Measurements from ENCODE around the gene IKZF4. TPM values are rescaled to one million over a fixed set of nuclear protein-coding genes. Genes with fewer than 3 reads are reported as not detected.
A peak's percentile ranks its signal among the peaks of the same experiment; 100 is the strongest.

Gene IKZF4
- total RNA-seq (ENCODE audit: low replicate concordance), result 0.65 and 3.4 TPM in 2 replicates

DNA sequence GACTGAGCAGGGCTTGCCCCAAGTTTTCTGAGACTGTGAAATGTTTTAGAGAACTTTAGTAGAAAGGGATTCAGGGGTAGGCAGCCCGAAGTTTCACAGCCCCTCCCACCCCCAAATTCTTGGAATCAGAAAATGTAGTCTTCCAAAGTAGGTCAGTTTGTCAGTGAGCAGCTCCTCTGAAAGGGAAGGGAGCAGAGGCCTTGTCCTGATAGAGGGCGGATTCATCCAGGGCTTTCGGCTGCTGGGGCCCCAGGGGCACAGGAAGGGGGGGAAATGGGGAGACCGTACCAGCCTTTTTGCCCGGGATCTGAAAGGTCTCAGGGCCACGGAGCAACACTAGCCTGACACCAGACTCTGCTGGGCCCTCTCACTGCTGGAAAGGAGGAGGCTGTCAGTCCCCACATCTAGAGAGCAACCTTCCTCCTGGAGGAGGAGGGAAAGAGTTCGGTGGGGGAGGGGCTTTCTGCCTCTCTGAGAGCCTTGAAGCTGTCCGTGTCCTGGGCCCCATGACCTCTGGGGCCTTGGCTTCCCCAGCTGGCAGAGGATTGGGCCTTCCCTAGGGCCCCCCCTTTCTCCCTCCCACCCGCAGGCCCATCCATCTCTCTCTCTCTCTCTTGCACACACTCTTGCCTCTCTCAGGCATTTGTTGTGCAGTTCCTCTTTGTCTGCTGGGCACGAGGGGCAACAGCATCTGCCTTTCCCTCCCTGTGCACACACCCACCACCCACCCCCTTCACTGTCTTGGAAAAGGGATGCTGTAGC, at the start of gene IKZF4:
Gene IKZF4 (plus strand): TSS at position 621 of the 762 bp plus-strand sequence. CDS start 451 bp downstream, outside the sequence.
- peak; percentile 51 for DNase-seq (ENCODE audit: low read depth)
- peak within 1 kb of the TSS; percentile 53 for H3K4me3 ChIP-seq (ENCODE audit: low read depth, low read length)
- TF ChIP-seq, protein P1, sequence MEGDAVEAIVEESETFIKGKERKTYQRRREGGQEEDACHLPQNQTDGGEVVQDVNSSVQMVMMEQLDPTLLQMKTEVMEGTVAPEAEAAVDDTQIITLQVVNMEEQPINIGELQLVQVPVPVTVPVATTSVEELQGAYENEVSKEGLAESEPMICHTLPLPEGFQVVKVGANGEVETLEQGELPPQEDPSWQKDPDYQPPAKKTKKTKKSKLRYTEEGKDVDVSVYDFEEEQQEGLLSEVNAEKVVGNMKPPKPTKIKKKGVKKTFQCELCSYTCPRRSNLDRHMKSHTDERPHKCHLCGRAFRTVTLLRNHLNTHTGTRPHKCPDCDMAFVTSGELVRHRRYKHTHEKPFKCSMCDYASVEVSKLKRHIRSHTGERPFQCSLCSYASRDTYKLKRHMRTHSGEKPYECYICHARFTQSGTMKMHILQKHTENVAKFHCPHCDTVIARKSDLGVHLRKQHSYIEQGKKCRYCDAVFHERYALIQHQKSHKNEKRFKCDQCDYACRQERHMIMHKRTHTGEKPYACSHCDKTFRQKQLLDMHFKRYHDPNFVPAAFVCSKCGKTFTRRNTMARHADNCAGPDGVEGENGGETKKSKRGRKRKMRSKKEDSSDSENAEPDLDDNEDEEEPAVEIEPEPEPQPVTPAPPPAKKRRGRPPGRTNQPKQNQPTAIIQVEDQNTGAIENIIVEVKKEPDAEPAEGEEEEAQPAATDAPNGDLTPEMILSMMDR (IDR thresholded peaks at IDR 0.05; ENCODE audit: insufficient read depth, low read length), result no peak

DNA sequence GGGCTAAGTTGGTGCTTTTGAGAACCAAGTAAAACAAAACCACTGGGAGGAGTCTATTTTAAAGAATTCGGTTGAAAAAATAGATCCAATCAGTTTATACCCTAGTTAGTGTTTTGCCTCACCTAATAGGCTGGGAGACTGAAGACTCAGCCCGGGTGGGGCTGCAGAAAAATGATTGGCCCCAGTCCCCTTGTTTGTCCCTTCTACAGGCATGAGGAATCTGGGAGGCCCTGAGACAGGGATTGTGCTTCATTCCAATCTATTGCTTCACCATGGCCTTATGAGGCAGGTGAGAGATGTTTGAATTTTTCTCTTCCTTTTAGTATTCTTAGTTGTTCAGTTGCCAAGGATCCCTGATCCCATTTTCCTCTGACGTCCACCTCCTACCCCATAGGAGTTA, 48.8 kb upstream of the IKZF4 start:
- TF ChIP-seq, protein P1 (IDR thresholded peaks at IDR 0.05; ENCODE audit: insufficient read depth, low read length), result no peak
- peak overlapping the region; percentile 89 for H3K4me3 ChIP-seq (ENCODE audit: low read depth, low read length)
- DNase-seq (ENCODE audit: low read depth), result peak; percentile 79

DNA sequence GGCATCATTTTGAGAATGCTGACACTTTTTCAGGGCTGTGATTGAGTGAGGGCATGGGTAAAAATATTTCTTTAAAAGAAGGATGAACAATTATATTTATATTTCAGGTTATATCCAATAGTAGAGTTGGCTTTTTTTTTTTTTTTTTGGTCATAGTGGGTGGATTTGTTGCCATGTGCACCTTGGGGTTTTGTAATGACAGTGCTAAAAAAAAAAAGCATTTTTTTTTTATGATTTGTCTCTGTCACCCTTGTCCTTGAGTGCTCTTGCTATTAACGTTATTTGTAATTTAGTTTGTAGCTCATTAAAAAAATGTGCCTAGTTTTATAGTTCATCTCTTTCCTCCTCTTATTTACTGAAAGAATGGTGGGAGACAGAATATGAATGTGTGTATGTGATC, 48.4 kb upstream of the IKZF4 start:
- DNase-seq (ENCODE audit: low read depth), result no peak
- H3K4me3 ChIP-seq (ENCODE audit: low read depth, low read length), result peak overlapping the region; percentile 89
- TF ChIP-seq, protein P1 (IDR thresholded peaks at IDR 0.05; ENCODE audit: insufficient read depth, low read length), result no peak

DNA sequence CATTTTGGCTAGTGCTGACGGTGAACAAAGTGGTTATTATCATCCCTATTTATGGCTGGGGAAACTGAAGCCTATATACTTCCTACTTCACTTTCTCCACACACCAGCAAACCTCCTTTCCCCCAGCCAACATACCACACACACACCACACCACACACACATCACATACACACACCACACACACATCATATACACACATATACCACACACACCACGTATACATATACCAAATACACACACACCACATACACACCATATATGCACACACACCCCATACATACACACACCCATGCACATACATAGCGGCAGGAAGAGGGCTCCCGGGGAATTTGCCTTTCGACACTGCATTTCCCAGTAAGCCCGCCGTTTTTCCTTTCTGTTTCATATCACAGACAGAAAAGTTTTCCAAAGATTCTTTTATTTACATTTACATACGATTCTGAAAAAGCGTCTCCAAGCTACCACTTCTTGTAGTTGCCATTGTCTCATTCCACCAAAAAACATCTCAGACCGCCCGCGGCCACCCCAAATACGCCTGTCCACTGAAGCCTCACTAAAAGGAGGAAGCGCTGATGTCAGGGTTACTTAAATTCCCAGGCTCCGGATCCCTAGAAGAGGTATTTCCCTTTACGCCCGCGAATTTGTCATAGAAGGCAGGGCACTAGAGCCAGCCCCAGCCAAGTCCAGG, 47.8 kb upstream of the IKZF4 start:
- TF ChIP-seq, protein P1 (IDR thresholded peaks at IDR 0.05; ENCODE audit: insufficient read depth, low read length), result no peak
- no peak for DNase-seq (ENCODE audit: low read depth)

DNA sequence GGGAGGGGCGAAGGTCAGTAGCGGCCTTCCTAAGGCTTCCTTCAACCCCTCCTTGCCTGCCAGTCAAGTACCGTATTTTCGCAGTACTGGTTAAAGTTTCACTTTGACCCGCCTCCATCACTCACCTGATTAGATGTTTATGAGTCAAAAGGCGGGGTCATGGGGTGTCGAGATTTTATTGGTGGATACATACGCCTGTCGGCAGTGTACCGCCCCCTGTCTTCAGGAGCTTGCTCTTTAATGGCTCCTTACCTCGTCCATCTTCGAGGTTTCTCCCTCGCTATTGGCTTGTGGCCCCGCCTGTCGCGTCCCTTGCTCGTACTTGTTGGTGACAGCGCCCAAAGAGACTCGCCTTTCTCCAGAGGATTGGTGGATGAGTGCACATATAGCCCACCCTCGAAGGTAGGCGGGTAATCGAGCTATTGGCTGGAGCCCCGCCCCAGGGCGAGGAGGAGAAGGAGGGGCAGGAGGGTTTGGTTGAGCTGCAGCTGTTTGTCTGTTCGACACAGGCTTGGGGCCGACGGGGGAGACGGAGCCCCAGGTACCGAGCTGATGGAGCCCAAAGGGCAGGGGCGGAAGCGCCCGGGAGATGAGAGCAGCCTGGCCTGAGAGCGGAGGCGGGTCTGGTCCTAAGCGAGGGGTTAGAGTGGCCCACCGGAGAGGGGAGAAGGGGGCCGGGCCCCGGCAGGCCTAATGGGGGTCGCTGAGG, 47.1 kb upstream of the IKZF4 start, which contains the start of gene RAB5B:
Gene RAB5B (plus strand): TSS at position 480 of the 709 bp plus-strand sequence. CDS start 12,883 bp downstream, outside the sequence.
- TF ChIP-seq, protein P1 (IDR thresholded peaks at IDR 0.05; ENCODE audit: insufficient read depth, low read length), result peak; percentile 46
- H3K4me3 ChIP-seq (ENCODE audit: low read depth, low read length), result peak within 1 kb of the TSS; percentile 92
- peak; percentile 100 for DNase-seq (ENCODE audit: low read depth)

More for the DNA sequence above, 47.8 kb upstream of the IKZF4 start:
- H3K4me3 ChIP-seq (ENCODE audit: low read depth, low read length), result peak overlapping the region; percentile 89

DNA sequence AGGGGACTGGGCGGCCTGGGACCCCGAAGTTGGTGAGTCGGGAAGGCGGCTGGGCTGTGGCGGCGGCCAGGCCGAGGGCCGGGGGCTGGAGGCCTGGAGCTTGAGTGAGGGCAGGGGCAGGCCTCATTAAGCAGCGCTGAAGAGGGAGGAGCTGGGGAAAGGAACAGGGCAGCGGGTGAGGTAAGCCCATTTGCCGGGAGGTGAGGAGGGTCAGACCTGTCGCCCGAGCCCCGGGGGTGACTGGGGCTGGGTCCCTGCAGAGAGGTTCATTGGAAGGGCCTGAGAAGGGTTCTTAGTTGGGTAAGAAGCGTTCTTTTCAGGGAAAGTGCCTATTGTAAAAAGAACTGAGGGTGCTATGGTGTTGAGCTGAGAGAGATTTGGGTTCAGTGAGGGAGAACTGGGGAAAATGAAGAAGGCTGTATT, 46.5 kb upstream of the IKZF4 start:
- DNase-seq (ENCODE audit: low read depth), result no peak
- H3K4me3 ChIP-seq (ENCODE audit: low read depth, low read length), result peak overlapping the region; percentile 92
- TF ChIP-seq, protein P1 (IDR thresholded peaks at IDR 0.05; ENCODE audit: insufficient read depth, low read length), result no peak
